Muscle of leg (tissue), 11 donors: Measurements from ENCODE around the gene C5. TPM values are rescaled to one million over a fixed set of nuclear protein-coding genes. Genes with fewer than 3 reads are reported as not detected.
A peak's percentile ranks its signal among the peaks of the same experiment; 100 is the strongest.

Experiments
- DNase-seq: peaks from one replicate; pipeline ENCODE4 v3.0.0; 2013
- H3K27ac ChIP-seq: one replicate; pipeline ENCODE4 v1.5.1; 2013; ENCODE audit warnings: mild to moderate bottlenecking, low read length, control low read depth
- H3K27me3 ChIP-seq: one replicate; pipeline ENCODE4 v1.6.1; 2013; ENCODE audit warnings: low read length; ENCODE audit not compliant: control insufficient read depth, insufficient read depth
- H3K36me3 ChIP-seq: one replicate; pipeline ENCODE4 v1.6.1; 2013; ENCODE audit warnings: low read length; ENCODE audit not compliant: control insufficient read depth, insufficient read depth
- H3K4me1 ChIP-seq: one replicate; pipeline ENCODE4 v1.6.1; 2013; ENCODE audit warnings: low read length; ENCODE audit not compliant: control insufficient read depth, insufficient read depth
- H3K4me3 ChIP-seq: one replicate; pipeline ENCODE4 v1.5.1; 2013; ENCODE audit warnings: low read length, control low read depth
- H3K9me3 ChIP-seq: replicated peaks from 2 replicates; pipeline ENCODE4 v1.6.1; 2013; ENCODE audit warnings: low read depth, low read length; ENCODE audit not compliant: control insufficient read depth
- WGBS: methylation state at CpG from one replicate; pipeline ENCODE4 v1.1.5; 2013; ENCODE audit warnings: missing lambda C conversion rate; ENCODE audit not compliant: insufficient coverage; 5-methylcytosine and 5-hydroxymethylcytosine counted together
- polyA plus RNA-seq, 8 donors: library from polyadenylated mRNA; unstranded; fragments of 120-200 nt; gene quantifications; one replicate each; pipeline versions ENCODE4 v1.2.1 to v1.2.3, GENCODE V29; 2013; ENCODE audit warnings: inconsistent platforms in 1 of 8, low replicate concordance in 1 of 8; ENCODE audit not compliant: insufficient read length in 8 of 8, insufficient read depth in 1 of 8
- total RNA-seq: library from RNA; stranded (reverse); fragments of 120-200 nt; gene quantifications from one replicate; pipeline ENCODE4 v1.2.4, GENCODE V29; 2013

The C5 gene
- total and polyA plus RNA-seq, 9 donors, result 6.0 to 9.4 (median 7.6) TPM

DNA sequence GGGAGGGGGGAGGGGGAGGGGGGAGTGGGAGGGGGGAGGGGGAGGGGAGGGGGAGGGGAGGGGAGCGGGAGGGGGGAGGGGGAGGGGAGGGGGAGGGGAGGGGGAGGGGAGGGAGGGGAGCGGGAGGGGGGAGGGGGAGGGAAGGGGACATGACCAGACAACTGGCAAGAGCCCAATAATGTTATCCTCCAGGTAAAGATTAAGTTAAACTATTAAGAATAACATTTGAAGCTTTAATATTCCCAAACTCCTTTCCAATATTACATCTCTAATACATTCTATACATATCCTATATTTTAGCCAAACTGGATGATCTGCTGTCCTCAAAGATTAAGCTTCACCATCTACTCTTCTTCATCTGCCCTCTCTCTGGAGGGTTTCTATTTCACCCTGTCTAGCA lies 25.8 kb downstream of the C5 start:
- Histone ChIP-seq H3K27me3 (no peaks in the 10 kb centered on the region), H3K9me3 (no peaks in the 10 kb centered on the region), H3K4me1 (peaks cover 2% of the 10 kb centered on the region), H3K4me3 (no peak overlapping the region), H3K27ac (no peak overlapping the region), H3K36me3 (peaks cover 4% of the 10 kb centered on the region)
- no peak for DNase-seq
- WGBS, result no CpG with 5 or more reads among the region's 2 CpGs

DNA sequence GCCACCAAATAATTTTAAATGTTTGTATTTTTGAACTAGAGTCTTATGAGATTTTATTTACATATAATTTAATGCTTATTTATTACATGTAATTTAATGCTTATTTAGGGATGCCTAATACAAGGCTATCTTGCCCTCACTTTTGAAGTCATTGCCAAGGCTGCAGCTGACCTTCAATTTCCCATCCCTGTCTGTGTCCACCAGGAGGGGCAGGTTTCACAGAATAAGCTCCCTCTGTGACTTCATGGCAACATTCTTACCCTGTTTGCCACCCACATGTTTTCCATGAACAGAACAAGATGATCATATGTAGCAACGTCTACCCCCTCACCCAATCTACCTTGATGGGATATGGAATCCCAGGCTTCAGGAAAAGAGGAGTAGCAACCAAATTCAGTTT lies 27.0 kb downstream of the C5 start:
- Histone ChIP-seq H3K27me3 (no peaks in the 10 kb centered on the region), H3K36me3 (peaks cover 4% of the 10 kb centered on the region), H3K27ac (no peak overlapping the region), H3K4me1 (peaks cover 2% of the 10 kb centered on the region), H3K9me3 (no peaks in the 10 kb centered on the region), H3K4me3 (no peak overlapping the region)
- peak; percentile 32 for DNase-seq
- WGBS, result no CpG with 5 or more reads among the region's 1 CpG

DNA sequence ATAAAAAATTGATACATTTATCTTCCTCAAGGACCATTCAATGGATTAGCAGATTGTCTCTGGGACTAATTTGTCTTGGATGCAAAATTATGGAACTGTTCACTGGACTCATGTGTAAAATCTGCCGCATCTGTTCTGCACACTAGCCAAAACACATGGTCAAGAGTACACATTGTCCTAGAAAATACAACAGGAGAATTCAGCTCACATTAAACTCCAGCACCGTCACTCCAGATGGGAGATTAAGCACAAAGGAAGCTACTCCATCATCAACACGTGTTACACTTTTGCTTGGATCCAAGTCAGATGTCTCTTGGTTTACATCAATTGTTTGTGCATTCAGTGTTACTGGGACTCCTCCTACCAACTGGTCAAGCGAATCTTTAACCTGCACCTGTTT lies 28.8 kb downstream of the C5 start:
- Histone ChIP-seq H3K4me3 (no peak overlapping the region), H3K27me3 (no peaks in the 10 kb centered on the region), H3K4me1 (peaks cover 2% of the 10 kb centered on the region), H3K27ac (peak overlapping the region; percentile 79), H3K36me3 (peaks cover 2% of the 10 kb centered on the region), H3K9me3 (no peaks in the 10 kb centered on the region)
- WGBS, result 12% methylated on average over 3 of the region's 4 CpGs
- peak; percentile 99 for DNase-seq

DNA sequence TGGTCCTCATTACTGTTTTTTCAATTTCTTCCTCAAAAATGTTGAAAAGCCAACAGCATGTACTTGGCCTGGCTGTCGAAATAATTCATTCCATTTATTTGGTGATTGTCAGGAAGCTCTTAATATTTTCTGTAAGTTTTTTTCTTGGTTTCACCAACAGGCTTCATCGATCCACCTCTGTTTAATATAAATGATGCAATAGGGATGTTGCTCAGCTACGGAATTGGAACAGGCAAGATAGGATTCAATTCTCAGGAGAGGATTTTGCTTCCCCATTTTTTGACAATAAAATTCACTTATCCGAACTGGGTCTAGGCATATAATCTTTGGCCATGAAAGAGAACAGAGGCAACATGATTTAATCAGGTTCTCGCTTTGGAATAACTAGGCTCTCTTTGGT lies 30.8 kb downstream of the C5 start:
- no peak overlapping the region for H3K4me3 ChIP-seq
- no peaks in the 10 kb centered on the region for H3K27me3 ChIP-seq
- DNase-seq, result peak; percentile 32
- H3K27ac ChIP-seq, result no peak overlapping the region
- H3K4me1 ChIP-seq, result peaks cover 2% of the 10 kb centered on the region
- no CpG with 5 or more reads among the region's 5 CpGs for WGBS
- H3K36me3 ChIP-seq, result peaks cover 2% of the 10 kb centered on the region
- H3K9me3 ChIP-seq, result no peaks in the 10 kb centered on the region

DNA sequence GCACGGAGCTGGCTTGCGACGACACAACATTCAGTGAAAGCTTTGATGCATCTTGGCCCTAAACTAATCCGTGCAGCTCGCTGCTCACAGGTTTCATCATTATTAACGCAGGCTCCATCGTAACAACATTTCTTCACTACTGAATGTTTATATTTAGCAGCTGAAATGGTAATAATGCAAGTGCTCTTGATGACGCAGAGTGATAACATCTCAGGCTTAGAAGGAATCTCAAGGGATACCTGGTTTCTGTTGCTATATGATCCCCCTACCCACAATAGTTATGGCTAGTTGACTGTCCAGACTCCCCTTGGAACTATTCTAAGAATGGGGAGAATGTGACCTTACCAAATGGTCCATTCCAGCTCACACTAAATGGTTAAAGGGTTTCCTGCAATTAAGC lies 36.2 kb downstream of the C5 start:
- DNase-seq, result no peak
- no peak overlapping the region for H3K27ac ChIP-seq
- H3K27me3 ChIP-seq, result no peaks in the 10 kb centered on the region
- H3K36me3 ChIP-seq, result no peaks in the 10 kb centered on the region
- WGBS, result no CpG with 5 or more reads among the region's 8 CpGs
- H3K4me1 ChIP-seq, result no peaks in the 10 kb centered on the region
- H3K4me3 ChIP-seq, result no peak overlapping the region
- no peaks in the 10 kb centered on the region for H3K9me3 ChIP-seq

DNA sequence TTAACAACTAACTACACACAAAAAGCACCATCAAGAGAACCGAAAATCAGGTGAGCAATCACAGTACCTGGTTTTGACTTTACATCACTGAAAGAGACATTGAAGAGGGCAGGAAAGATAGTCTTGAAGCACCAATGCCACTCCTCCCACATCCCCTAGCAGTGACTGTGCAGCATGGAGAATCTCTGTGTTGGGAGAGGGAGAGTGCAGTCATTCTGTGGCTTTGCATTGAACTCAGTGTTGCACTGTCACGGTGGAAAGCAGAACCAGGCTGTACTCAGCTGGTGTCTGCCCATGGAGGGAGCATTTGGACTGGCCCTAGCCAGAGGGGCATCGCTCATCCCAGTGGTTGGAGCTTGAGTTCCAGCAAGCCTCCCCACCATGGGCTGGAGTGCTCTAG lies 40.4 kb downstream of the C5 start:
- H3K27ac ChIP-seq, result no peak overlapping the region
- peaks cover 3% of the 10 kb centered on the region for H3K36me3 ChIP-seq
- H3K27me3 ChIP-seq, result no peaks in the 10 kb centered on the region
- no peak for DNase-seq
- H3K4me1 ChIP-seq, result no peaks in the 10 kb centered on the region
- no peak overlapping the region for H3K4me3 ChIP-seq
- 77% methylated on average over 2 of the region's 3 CpGs for WGBS
- no peaks in the 10 kb centered on the region for H3K9me3 ChIP-seq

DNA sequence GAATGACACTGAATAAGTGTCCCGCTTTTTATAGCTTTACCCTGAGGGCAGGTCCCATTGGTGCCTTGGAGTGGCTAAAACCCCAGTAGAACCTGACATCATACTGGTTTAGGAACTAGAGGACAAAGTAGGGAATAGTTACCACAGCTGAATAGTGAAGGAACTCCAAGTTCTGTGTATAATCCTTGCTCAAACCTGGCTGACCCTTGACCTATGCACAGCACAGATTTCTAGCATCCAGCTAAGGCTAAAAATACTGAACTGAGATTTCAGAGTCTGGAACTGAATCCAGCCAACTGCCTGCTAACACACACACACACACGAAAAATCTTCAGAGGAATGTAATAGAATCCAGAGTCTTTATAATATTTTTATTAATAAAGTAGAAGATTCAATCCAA lies 50.8 kb downstream of the C5 start:
- H3K36me3 ChIP-seq, result peaks cover 3% of the 10 kb centered on the region
- no peak overlapping the region for H3K27ac ChIP-seq
- H3K4me3 ChIP-seq, result no peak overlapping the region
- WGBS, result no CpG with 5 or more reads among the region's 2 CpGs
- H3K27me3 ChIP-seq, result no peaks in the 10 kb centered on the region
- DNase-seq, result no peak
- no peaks in the 10 kb centered on the region for H3K4me1 ChIP-seq
- H3K9me3 ChIP-seq, result no peaks in the 10 kb centered on the region

DNA sequence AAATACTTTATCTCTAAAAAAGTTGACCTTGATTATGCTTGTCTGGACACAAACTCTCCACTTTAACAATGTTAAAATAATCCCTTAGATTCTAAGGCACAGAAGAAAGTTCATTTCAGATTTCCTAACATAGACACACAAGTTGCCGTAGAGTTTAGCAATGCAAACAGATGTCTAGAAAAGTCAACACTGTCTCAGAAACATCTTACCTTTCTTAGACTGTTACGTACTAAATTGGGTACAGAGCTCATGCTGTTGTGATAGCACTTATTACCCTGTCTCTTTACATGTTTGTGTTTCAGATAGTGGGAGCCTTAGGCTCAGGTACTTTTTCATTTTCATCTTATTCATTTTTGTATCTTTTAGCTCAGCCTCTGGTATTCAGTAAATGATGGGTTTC lies 52.0 kb downstream of the C5 start:
- no peak overlapping the region for H3K27ac ChIP-seq
- no peaks in the 10 kb centered on the region for H3K4me1 ChIP-seq
- peaks cover 3% of the 10 kb centered on the region for H3K36me3 ChIP-seq
- DNase-seq, result no peak
- H3K27me3 ChIP-seq, result no peaks in the 10 kb centered on the region
- H3K4me3 ChIP-seq, result no peak overlapping the region
- no peaks in the 10 kb centered on the region for H3K9me3 ChIP-seq
- no CpG with 5 or more reads among the region's 2 CpGs for WGBS

DNA sequence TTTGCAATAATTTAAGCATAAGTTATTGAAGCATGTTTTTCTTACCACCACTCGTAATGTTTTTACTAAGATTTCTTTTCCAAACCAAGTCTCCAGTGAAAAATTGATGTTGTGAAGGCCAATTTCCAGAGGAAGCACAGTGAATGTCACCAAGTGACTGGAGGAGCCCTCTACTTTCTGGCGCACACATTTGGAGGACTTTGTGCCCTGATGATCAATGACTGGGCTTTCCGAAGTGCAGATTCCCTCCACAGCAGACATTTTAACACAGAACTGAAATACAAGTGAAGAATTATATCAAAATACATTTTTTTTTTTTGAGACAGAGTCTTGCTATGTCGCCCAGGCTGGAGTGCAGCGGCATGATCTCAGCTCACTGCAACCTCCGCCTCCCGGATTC lies 52.6 kb downstream of the C5 start:
- no peak overlapping the region for H3K27ac ChIP-seq
- no peak for DNase-seq
- no peaks in the 10 kb centered on the region for H3K27me3 ChIP-seq
- H3K9me3 ChIP-seq, result no peaks in the 10 kb centered on the region
- peaks cover 3% of the 10 kb centered on the region for H3K36me3 ChIP-seq
- WGBS, result 100% methylated on average over 1 of the region's 7 CpGs
- no peaks in the 10 kb centered on the region for H3K4me1 ChIP-seq
- H3K4me3 ChIP-seq, result no peak overlapping the region

DNA sequence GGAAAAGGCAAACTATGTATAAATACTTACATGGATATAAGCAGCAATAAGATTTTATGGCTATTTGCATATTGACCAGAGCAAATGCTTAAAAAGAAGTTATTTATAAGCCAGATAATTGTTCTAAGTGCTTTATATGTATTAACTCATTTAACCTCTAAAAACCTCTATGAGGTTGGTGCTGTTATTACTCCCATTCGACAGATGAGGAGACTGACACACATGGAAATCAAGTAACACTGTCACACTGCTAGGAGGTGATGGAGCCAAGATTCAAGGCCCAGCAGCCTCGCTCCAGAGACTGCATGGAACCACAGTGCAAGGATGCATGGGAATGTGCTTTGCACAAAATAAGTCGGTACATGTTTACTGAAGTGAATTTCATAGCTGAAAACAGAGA lies 53.7 kb downstream of the C5 start:
- Histone ChIP-seq H3K9me3 (no peaks in the 10 kb centered on the region), H3K27ac (no peak overlapping the region), H3K4me1 (no peaks in the 10 kb centered on the region), H3K27me3 (no peaks in the 10 kb centered on the region), H3K36me3 (peaks cover 3% of the 10 kb centered on the region), H3K4me3 (no peak overlapping the region)
- WGBS, result 68% methylated on average over 3 of the region's 3 CpGs
- no peak for DNase-seq

DNA sequence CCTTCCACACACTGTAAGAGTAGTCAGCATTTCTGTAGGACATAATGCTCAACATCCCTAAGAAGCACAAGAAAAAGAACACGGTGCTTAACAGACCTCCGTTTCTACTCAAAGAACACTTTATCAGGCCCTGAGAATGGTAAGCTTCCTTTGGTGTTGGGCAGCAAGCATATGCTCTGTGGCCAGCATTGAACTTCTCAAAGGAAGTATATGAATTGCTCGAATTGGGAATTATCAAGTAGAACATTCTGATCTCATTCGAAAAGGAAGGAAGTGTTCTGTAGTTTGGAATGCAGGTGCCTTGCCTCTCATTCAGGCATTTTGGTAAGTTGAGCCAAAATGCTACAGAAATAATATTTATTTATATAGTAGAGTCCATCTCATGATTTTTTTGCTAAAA lies 61.0 kb downstream of the C5 start:
- Histone ChIP-seq H3K4me3 (no peak overlapping the region), H3K27me3 (no peaks in the 10 kb centered on the region), H3K27ac (no peak overlapping the region), H3K36me3 (no peaks in the 10 kb centered on the region), H3K4me1 (no peaks in the 10 kb centered on the region), H3K9me3 (no peaks in the 10 kb centered on the region)
- no peak for DNase-seq
- no CpG with 5 or more reads among the region's 4 CpGs for WGBS
